ENCODE data around the gene LYZL2.
"Not testable (repeated sequence)": the region's sequence is repeated elsewhere in the genome, so short reads cannot be mapped to it uniquely, and the experiment has no call there.

LYZL2 gene

GRCh38 chr10:30598105-30598776, 31.3 kb downstream of the LYZL2 start:
- in situ Hi-C loops (cut with MboI; ENCODE audit: low pct_unique_long_range_greater_than_20kb, low sequenced_read_pairs), result loop anchor here (25.0 kb wide), 1 partner anchor 211 kb away; no protein-coding TSS in a partner anchor
- DNase-seq, result no peak

DNA sequence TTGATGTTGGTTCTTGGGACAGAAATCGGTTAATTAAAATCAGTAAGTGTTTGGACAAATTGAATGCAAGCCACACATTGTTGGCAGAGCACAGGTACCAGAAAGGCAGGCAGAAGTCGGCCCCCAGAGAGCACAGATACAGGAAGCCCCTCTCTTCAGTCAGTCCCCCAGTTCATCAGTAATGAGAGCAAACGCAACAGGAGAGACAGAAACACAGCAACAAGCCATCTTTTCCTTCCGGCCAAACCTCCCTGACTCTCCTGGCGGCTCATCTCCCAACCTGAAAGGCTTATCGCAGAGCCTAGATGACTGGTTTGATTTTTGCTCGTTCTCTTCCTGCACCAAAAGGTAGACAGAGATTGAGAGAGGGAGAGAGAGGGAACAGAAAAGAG, 32.1 kb downstream of the LYZL2 start:
- not testable (repeated sequence) for DNase-seq
- in situ Hi-C loops (cut with MboI; ENCODE audit: low pct_unique_long_range_greater_than_20kb, low sequenced_read_pairs), result loop anchor here (25.0 kb wide), 1 partner anchor 210 kb away; no protein-coding TSS in a partner anchor

GRCh38 chr10:30596493-30597432, 32.8 kb downstream of the LYZL2 start:
- in situ Hi-C loops (cut with MboI; ENCODE audit: low pct_unique_long_range_greater_than_20kb, low sequenced_read_pairs), result loop anchor here (25.0 kb wide), 1 partner anchor 209 kb away; no protein-coding TSS in a partner anchor
- not testable (repeated sequence) for DNase-seq

GRCh38 chr10:30596013-30596412, 33.5 kb downstream of the LYZL2 start:
- in situ Hi-C loops (cut with MboI; ENCODE audit: low pct_unique_long_range_greater_than_20kb, low sequenced_read_pairs), result loop anchor here (25.0 kb wide), 1 partner anchor 209 kb away; no protein-coding TSS in a partner anchor

DNA sequence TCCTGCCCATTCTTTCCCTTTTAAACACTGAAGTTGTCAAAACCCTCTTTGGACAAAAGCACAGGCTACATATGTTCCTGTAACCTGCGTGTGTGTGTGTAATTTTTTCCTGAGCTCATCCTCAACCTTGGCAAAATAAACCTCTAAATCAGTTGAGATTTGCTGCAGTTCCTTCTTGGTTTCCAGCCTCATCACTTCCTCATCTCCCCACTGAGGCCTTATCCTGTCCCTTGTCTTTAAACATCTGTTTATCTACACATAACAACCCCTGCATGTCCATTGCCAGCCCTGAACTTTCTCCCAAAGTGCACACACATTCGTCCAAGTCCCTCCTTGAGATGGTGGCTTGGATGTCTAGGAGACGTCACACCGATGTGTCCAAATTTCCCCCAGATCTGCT, 35.5 kb downstream of the LYZL2 start:
- peak; percentile 20 for DNase-seq
- in situ Hi-C loops (cut with MboI; ENCODE audit: low pct_unique_long_range_greater_than_20kb, low sequenced_read_pairs), result loop anchor here (5.0 to 25.0 kb wide), 2 partner anchors 207 to 1207 kb away; no protein-coding TSS in a partner anchor

More at GRCh38 chr10:30596013-30596412, 33.5 kb downstream of the LYZL2 start:
- no peak for DNase-seq

DNA sequence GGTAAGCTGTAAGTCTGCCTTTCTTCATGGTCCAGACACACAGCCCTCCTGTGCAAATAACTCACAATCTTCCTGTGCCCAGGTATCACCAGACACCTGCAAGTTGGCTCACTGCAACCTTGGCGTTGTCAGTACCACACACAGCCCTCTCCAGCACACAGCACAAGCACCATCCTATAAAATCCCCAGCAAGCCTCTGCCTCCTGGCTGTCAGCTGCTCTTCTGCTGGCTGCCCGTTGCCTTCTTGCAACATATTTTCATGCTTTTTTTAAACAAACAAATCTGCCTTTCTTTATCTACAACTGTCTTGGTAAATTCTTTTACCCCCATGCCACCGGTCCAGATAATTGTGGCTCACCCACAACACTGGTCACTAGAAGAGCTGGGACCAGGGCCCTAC, 36.8 kb downstream of the LYZL2 start:
- in situ Hi-C loops (cut with MboI; ENCODE audit: low pct_unique_long_range_greater_than_20kb, low sequenced_read_pairs), result loop anchor here (5.0 to 25.0 kb wide), 2 partner anchors 205 to 1205 kb away; no protein-coding TSS in a partner anchor

GRCh38 chr10:30591249-30591670, 38.3 kb downstream of the LYZL2 start:
- in situ Hi-C loops (cut with MboI; ENCODE audit: low pct_unique_long_range_greater_than_20kb, low sequenced_read_pairs), result loop anchor here (5.0 to 25.0 kb wide), 2 partner anchors 204 to 1204 kb away; no protein-coding TSS in a partner anchor
- DNase-seq, result peak; percentile 64

More for the DNA sequence above, 36.8 kb downstream of the LYZL2 start:
- not testable (repeated sequence) for DNase-seq

GRCh38 chr10:30589441-30589840, 40.1 kb downstream of the LYZL2 start:
- in situ Hi-C loops (cut with MboI; ENCODE audit: low pct_unique_long_range_greater_than_20kb, low sequenced_read_pairs), result loop anchor here (25.0 kb wide), 1 partner anchor 202 kb away; no protein-coding TSS in a partner anchor
- no peak for DNase-seq

DNA sequence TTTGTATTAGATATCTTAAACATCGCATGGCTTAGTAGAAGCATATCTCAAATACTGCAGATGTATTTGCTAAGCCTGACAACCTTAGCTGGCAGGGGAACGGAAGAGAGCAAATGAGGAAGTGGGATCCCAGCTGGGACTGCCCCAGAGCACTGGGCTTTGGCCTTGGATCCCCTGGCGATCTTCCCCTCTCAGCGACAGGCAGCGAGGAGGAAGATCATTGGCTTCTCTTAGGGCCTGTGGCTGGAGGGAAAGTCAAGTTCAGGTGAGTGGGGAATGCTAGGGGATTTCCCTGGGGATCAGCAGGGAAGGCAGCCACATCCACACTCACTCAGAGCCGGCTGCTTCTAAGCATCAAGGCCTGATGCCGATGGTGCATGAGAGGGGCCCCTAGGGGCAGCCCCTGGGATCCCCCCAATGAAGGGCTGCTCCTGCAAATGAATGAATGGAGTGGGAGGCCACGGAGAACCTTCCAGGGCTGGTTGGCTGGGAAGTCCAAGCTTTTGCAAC, 42.0 kb downstream of the LYZL2 start:
- DNase-seq, result peak; percentile 80
- in situ Hi-C loops (cut with MboI; ENCODE audit: low pct_unique_long_range_greater_than_20kb, low sequenced_read_pairs), result loop anchor here (25.0 kb wide), 1 partner anchor 200 kb away; no protein-coding TSS in a partner anchor

DNA sequence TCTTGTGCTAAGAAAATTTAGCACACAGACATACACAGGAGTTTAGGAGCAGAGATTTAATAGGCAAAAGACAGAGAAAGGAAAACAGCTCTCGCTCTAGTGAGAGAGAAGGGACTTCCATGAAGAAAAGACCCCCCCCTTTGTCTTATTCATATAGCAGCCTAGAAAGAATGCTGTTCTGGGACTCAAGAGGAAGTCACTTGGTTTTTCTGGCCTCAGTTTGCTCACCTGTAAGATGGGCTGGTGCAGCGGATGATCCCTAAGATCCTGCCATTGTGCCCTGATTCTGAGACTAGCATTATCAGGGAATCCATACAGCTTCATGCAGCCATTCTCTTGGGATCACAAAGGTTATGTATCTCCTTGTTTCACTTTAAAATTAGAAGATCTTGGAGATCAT, 42.7 kb downstream of the LYZL2 start:
- no peak for DNase-seq
- in situ Hi-C loops (cut with MboI; ENCODE audit: low pct_unique_long_range_greater_than_20kb, low sequenced_read_pairs), result loop anchor here (25.0 kb wide), 1 partner anchor 200 kb away; no protein-coding TSS in a partner anchor

- peak; percentile 28 for DNase-seq
- in situ Hi-C loops (cut with MboI; ENCODE audit: low pct_unique_long_range_greater_than_20kb, low sequenced_read_pairs), result loop anchor here (25.0 kb wide), 1 partner anchor 197 kb away; no protein-coding TSS in a partner anchor
Measured at GRCh38 chr10:30583778-30584415, 45.7 kb downstream of the LYZL2 start.

DNA sequence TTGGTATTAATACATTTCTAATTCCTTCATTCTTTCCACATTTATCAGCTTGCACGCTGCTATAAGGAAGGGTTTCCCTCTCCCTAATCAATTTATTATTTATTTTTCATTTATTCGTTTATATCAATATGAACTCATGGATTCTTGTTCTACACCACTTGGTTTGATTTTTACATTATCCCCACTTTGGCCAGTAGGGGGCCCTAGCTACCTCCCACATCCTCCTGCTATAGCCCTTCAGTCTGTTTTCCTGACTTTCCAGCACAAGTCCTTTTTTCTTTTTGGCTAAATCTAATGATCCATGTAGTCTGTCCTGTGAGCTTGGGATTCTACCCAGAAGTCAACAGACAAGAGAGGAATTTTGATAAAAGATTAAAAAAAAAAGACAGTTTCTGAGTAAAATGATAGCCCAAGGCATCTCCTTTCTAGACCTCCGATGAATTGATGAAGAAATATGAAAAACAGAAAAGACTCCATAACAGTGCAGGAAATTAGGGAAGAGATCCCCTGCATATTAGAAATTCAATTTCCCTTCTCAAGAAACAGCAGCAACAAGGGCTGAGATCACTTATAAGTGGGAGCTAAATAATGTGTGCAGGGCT, 47.7 kb downstream of the LYZL2 start:
- peak; percentile 76 for DNase-seq
- in situ Hi-C loops (cut with MboI; ENCODE audit: low pct_unique_long_range_greater_than_20kb, low sequenced_read_pairs), result loop anchor here (25.0 kb wide), 1 partner anchor 195 kb away; no protein-coding TSS in a partner anchor

- DNase-seq, result no peak
- in situ Hi-C loops (cut with MboI; ENCODE audit: low pct_unique_long_range_greater_than_20kb, low sequenced_read_pairs), result loop anchor here (25.0 kb wide), 1 partner anchor 193 kb away; no protein-coding TSS in a partner anchor
Measured at GRCh38 chr10:30580676-30581075, 48.9 kb downstream of the LYZL2 start.

GRCh38 chr10:30580241-30580640, 49.3 kb downstream of the LYZL2 start:
- no peak for DNase-seq
- in situ Hi-C loops (cut with MboI; ENCODE audit: low pct_unique_long_range_greater_than_20kb, low sequenced_read_pairs), result loop anchor here (25.0 kb wide), 1 partner anchor 193 kb away; no protein-coding TSS in a partner anchor

GRCh38 chr10:30579574-30579973, 50.0 kb downstream of the LYZL2 start:
- in situ Hi-C loops (cut with MboI; ENCODE audit: low pct_unique_long_range_greater_than_20kb, low sequenced_read_pairs), result loop anchor here (25.0 kb wide), 1 partner anchor 192 kb away; no protein-coding TSS in a partner anchor

GRCh38 chr10:30577048-30577447, 52.5 kb downstream of the LYZL2 start:
- in situ Hi-C loops (cut with MboI; ENCODE audit: low pct_unique_long_range_greater_than_20kb, low sequenced_read_pairs), result loop anchor here (25.0 kb wide), 1 partner anchor 190 kb away; no protein-coding TSS in a partner anchor
- no peak for DNase-seq

More at GRCh38 chr10:30579574-30579973, 50.0 kb downstream of the LYZL2 start:
- DNase-seq, result no peak

- no peak for DNase-seq
- in situ Hi-C loops (cut with MboI; ENCODE audit: low pct_unique_long_range_greater_than_20kb, low sequenced_read_pairs), result loop anchor here (25.0 kb wide), 1 partner anchor 189 kb away; no protein-coding TSS in a partner anchor
Measured at GRCh38 chr10:30576641-30577040, 52.9 kb downstream of the LYZL2 start.

- in situ Hi-C loops (cut with MboI; ENCODE audit: low pct_unique_long_range_greater_than_20kb, low sequenced_read_pairs), result no loop called here
- DNase-seq, result no peak
Measured at GRCh38 chr10:30574432-30574796, 55.1 kb downstream of the LYZL2 start.

All from KBM-7 (cell line).